HPDE6-E6E7 (cell line): Measurements from ENCODE around the gene DCC.

Experiments used
- DNase-seq: peaks from one replicate; pipeline ENCODE4 v3.0.0; 2011; ENCODE audit warnings: missing footprints; ENCODE audit errors: extremely low spot score

DCC gene

DNA sequence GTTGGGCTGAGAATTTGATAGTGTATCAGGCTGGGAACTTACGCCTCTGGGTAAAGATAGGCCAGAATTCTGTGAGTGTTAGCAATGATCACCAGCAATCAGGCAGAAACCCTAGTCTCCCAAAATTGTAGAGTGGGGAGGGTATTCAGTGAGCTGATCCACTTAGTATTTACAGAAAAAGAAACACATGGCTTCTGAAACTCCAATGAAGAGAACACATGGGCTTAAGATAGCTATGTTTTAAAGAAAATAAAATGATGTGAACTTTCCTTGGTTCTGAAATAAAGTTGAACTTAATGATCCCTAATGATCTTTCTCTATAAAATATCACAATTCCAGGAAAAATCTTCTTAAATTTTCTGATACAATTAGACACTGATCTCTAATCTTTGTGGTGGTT lies 472.8 kb downstream of the DCC start:
- DNase-seq: no peak

GRCh38 chr18:52813635-52814416 lies 473.8 kb downstream of the DCC start:
- no peak for DNase-seq

DNA sequence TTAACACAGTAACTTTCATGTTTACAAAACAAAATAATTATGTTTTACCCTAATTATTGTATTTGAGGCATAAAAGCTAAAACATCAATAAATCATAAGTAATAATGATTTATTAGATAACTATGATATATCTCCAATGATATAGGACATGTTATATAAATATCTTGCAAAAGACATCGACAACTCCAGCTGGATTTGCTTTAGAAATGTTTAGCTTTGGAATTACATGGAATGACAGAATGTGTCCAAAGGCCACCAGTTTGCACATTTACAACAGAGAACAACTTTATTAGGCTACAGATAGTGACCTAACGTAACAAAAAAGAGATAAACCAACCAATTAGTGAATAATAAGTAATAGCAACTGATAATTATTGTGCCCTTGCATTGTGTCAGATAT lies 475.7 kb downstream of the DCC start:
- no peak for DNase-seq

GRCh38 chr18:52816121-52816520 lies 476.1 kb downstream of the DCC start:
- no peak for DNase-seq

DNA sequence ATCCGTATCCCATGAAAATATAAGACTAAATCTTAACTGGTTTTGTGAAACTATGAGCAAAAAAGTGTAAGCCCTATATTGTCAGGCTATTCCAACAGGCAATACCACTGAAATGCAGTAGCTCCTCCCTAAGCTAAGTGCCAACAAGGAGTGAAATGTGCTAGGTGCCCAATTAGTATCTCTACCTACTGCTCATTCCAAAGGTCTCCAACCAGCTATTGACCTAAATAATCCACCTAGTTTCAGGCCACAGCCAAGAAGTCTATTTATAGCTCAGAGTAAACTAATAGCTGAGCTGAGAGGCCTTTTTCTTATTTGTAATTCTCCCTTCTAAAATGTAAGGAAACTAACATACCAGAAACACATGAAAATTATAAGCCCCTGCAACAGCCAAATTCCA lies 482.2 kb downstream of the DCC start:
- DNase-seq: no peak

DNA sequence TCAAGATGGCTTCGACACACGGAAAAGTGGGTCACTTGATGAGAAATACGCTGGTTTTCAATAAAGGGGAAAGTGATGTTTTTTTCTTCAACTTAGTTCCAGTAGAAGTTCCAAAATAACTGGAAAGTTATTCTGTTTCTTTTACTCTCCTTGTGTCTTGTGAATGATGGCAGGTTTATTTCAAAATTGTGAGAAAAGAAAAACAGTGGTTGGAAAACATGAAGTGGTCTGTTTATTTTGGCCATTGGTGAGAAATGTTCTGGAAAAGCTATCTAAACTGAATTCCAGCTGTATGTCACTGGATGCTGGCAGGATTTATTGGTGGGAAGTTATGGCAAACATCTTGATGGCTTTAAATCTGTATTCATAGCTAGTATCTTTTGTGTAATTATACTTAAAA lies 484.1 kb downstream of the DCC start:
- no peak for DNase-seq

DNA sequence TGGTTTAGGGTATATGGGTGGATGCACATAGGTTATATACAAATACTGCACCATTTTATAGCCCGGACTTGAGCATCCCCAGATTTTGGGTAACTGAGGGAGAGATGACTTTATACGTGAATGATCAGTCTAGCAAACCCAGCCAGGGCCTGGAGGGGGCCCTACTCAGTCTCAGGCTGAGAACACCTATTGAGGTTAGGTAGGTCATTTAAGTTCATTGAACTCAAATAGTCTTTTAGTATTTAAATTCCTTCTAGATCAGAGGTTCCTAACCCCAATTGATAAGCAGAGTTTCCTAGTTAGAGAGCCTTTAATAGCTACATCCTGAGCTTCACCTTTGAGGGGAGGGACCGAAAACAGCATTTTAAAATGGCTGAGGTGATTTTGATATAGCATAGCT lies 487.0 kb downstream of the DCC start:
- no peak for DNase-seq

- DNase-seq: no peak
Measured at GRCh38 chr18:52829320-52829719, 489.3 kb downstream of the DCC start.

DNA sequence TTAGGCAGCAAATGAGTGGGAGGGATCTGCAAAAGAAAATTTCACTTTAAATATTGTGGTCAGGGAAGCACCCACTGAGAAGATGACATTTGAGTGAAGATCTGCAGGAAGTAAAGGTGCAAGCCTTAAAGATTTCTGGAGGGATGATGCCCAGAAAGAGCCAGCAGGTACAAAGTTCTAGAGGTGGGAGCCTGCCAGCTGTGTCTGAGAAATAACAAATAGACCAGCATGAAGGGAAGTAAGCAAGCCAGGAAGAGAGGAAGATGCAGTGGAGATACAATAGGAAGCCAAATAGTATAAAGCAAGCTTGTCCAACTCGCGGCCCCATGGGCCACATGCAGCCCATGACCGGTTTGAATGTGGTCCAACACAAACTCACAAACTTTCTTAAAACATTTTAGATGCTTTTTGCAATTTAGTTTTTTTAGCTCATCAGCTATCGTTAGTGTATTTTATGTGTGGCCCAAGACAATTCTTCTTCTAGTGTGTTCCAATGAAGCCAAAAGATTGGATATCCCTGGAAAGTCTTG lies 489.9 kb downstream of the DCC start:
- DNase-seq: no peak

DNA sequence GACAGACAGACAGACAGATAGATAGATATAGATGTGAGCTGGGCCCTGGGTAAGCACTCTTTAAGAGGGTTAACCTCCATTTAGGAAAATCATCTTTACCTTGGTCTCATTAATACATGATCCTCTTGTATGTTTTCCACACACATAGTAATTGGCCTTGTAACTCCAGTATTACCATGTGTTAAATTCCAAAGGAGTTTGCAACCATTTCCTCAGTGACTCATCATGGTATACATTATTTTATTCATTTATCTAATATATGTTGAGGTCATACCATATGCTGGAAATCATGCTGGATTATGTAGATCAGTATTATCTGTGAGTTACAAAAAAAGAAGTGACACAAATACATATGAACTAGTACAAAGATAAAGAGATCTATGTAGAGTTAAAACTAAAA lies 504.3 kb downstream of the DCC start:
- DNase-seq: no peak

DNA sequence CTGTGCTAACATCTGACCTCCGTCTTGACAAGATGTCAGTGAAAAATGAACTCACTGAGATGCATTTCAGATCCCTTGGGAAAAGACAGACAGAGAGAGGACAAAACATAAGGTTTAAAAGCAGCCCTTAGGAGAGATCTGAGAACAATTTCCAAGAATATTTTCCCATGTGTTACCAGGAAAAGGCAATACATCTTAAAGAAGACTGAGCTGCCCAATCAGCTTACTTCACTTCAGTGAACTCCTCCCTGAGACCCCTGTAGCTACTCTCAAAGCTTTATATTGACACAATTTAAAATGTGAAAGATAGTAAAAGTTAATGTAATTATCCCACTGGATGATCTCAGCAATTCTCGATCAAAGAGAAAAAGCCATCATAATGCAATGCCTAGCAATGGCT lies 505.0 kb downstream of the DCC start:
- DNase-seq: no peak

DNA sequence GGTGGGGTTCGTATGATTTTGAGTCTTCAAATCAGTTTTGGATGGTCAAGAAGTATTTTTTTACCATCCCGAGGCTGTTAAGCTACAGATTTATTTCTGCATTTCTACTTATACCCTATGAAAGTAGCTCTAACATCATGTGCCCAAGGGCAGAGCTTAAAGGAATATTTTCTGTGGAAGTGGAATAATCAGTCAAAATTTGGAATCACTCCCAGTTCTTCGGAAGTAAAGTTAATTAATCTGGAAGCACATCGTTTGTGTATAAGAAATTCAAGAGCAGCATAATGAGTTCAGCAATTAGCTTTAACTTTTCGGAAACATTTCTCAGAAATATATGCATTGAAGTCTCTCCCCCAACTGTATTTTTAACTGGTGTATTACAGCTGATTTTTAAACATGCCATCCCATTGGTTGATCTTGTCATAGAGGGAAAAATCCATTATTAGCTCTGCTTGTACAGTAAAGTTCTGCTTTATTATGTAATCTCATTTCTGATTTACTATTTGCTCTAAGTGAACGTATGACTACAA lies 510.1 kb downstream of the DCC start:
- no peak for DNase-seq

- no peak for DNase-seq
Measured at GRCh38 chr18:52861558-52861957, 521.6 kb downstream of the DCC start.

GRCh38 chr18:52869349-52869923 lies 529.4 kb downstream of the DCC start:
- DNase-seq: no peak

DNA sequence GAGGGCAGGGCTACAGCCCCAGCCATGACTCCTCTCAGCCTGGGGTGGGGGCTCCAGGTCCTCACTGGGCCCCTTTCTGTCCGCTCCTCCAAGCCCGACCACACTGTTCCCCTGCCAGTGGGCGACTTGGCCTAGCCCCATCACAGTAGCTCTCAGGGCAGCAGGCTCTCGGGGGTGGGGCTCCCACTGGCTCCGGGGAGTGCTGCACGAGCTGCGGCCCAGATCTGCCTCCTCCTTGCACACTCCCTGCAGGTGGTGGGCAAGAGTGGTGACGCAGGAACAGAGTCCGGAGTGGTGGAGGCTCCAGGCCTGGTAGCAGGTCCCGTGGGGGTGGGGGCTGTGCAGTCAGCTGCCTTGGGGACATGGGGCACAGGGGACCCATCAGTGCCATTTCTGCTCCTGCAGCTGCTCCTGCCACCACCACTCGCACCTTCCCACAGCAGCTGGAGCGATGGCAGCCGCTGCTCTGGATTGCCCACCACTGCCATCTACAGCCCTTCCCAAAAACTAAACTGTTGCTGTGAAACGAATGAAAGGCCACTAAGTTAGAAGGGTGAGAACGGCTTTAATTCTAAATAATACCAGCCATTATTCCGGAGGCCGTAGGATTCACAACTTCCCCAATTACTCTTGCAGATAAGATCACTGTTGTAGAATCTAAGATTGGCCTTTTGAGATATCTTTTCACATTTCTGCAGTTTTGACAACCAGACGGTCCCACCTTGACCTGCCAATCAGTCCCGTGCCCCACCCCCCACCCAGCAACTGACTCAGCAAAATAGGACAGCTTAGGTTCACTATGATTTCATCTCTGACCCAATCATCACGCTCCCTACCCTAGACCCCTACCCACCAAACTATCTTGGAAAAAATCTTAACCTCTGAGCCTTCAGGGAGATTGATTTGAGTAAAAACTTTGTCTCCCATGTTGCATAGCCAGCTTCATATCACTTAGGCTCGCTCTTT lies 530.2 kb downstream of the DCC start:
- no peak for DNase-seq

DNA sequence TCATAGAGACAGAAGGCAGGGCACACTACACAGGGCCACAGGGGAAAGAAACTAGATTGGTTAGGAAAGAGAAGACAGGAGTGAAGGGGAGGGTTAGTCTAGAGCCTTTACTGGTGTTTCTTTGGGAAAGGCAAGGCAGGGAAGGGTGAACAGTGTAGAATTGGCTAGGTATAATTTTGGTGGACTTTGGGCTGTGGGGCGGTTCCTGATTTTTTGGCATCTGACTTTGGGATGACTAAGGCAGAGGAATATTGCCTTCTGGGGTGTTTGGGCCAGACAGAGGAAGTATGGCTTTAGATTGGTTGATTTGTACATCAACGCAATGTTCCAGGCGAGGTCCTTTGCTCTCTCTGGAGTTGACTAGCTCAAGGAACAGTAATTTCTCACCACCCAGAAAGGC lies 534.8 kb downstream of the DCC start:
- DNase-seq: no peak

DNA sequence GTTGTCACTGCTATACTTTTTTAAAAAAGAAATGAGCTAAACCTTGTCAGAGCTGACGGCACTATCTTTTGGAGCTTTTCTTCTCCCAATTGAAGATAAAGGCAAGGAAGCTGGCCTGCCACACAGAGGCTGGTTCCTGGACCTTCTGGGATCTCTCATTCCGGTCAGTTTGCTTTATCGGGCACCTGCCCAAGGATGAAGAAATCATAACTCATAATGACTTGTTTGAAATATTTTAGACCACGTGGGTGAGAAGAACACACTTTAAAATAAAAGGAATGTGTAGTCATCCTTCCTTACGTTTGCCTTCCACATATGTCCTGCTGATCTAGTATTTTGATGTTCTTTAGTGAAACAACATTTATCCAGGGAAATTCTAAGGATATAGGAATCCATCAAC lies 535.7 kb downstream of the DCC start:
- no peak for DNase-seq

GRCh38 chr18:52888014-52888413 lies 548.0 kb downstream of the DCC start:
- no peak for DNase-seq

- no peak for DNase-seq
Measured at GRCh38 chr18:52894801-52895200, 554.8 kb downstream of the DCC start.

GRCh38 chr18:52897611-52898484 lies 557.9 kb downstream of the DCC start:
- no peak for DNase-seq

- DNase-seq: no peak
Measured at GRCh38 chr18:52898485-52899058, 558.6 kb downstream of the DCC start.
